K562 (cell line): ENCODE data around the gene TREH. TPM values are rescaled to one million over a fixed set of nuclear protein-coding genes. Genes with fewer than 3 reads are reported as not detected.

Experiments used
- ADNP ChIP-seq: fragments of 200-800 bp; sonication (Bioruptor generic); IDR thresholded peaks from 2 replicates; pipeline ENCODE4 v1.6.1; 2016; ENCODE audit warnings: missing genetic modification characterization, missing compliant biosample characterization
- CAMTA2 ChIP-seq: fragments of 250-450 bp; sonication (Bioruptor Pico); conservative IDR thresholded peaks from 2 replicates; pipeline ENCODE4 v1.5.1; 2022
- COPS2 ChIP-seq: fragments of 450-650 bp; conservative IDR thresholded peaks from 2 replicates; pipeline ENCODE4 v1.6.1; 2016; ENCODE audit warnings: mild to moderate bottlenecking, moderate library complexity
- CSDE1 ChIP-seq, 2 experiments: fragments of 450-650 bp; IDR thresholded peaks; 2 replicates each; pipeline ENCODE4 v1.6.1; 2016; ENCODE audit warnings: mild to moderate bottlenecking in 1 of 2
- ETV5 ChIP-seq: sonication (generic); formaldehyde crosslinking; IDR thresholded peaks from 2 replicates; pipeline ENCODE4 v1.4.0; 2020; ENCODE audit warnings: low read depth, mild to moderate bottlenecking, missing genetic modification reagents
- GABPB2 ChIP-seq: fragments of 250-450 bp; sonication (Bioruptor Pico); conservative IDR thresholded peaks from 2 replicates; pipeline ENCODE4 v1.5.1; 2021; ENCODE audit warnings: mild to moderate bottlenecking
- IRF2 ChIP-seq: sonication (generic); formaldehyde crosslinking; IDR thresholded peaks from 2 replicates; pipeline ENCODE4 v1.8.1; 2022; ENCODE audit warnings: mild to moderate bottlenecking, missing genetic modification reagents
- KDM5B ChIP-seq: fragments of 200-600 bp; sonication (generic); IDR thresholded peaks from 2 replicates; pipeline ENCODE4 v1.6.1; 2012; ENCODE audit warnings: low read depth, mild to moderate bottlenecking, moderate library complexity, low read length, control low read depth, inconsistent platforms; ENCODE audit not compliant: insufficient replicate concordance
- MCM5 ChIP-seq: fragments of 450-650 bp; IDR thresholded peaks from 2 replicates; pipeline ENCODE4 v1.6.1; 2016; ENCODE audit warnings: low read depth
- MTF1 ChIP-seq: fragments of 250-450 bp; sonication (Bioruptor Pico); IDR thresholded peaks from 2 replicates; pipeline ENCODE4 v1.9.0; 2021; ENCODE audit warnings: moderate library complexity, mild to moderate bottlenecking, inconsistent platforms, borderline replicate concordance
- PHTF2 ChIP-seq: fragments of 250-450 bp; sonication (Bioruptor Pico); IDR thresholded peaks from 2 replicates; pipeline ENCODE4 v1.5.0; 2021; ENCODE audit warnings: mild to moderate bottlenecking
- POLR2AphosphoS5 ChIP-seq: IDR thresholded peaks from 2 replicates; pipeline ENCODE4 v1.6.1; 2011; ENCODE audit warnings: mild to moderate bottlenecking, low read depth, low read length, moderate library complexity; ENCODE audit not compliant: control insufficient read depth, insufficient read depth
- POU5F1 ChIP-seq: fragments of 150-350 bp; IDR thresholded peaks from 2 replicates; pipeline ENCODE4 v1.6.1; 2014; ENCODE audit warnings: borderline replicate concordance, low read length, low read depth, mild to moderate bottlenecking; ENCODE audit not compliant: partially characterized antibody
- SAFB2 ChIP-seq: fragments of 200-400 bp; formaldehyde crosslinking; IDR thresholded peaks from 2 replicates; pipeline ENCODE4 v1.6.1; 2018; ENCODE audit warnings: borderline replicate concordance, low read length, low read depth, moderate library complexity; ENCODE audit not compliant: severe bottlenecking
- STAG1 ChIP-seq: sonication (generic); formaldehyde crosslinking; IDR thresholded peaks from 2 replicates; pipeline ENCODE4 v1.5.0; 2020; ENCODE audit warnings: missing genetic modification reagents, borderline replicate concordance
- TAL1 ChIP-seq: fragments of 450-650 bp; IDR thresholded peaks from 2 replicates; pipeline ENCODE4 v1.6.1; 2016; ENCODE audit warnings: mild to moderate bottlenecking
- XRCC4 ChIP-seq: IDR thresholded peaks from one replicate; pipeline ENCODE4 v1.6.1; 2011; ENCODE audit not compliant: insufficient read depth, insufficient read length; ENCODE audit errors: extremely low read depth
- ZBTB7A ChIP-seq: IDR thresholded peaks from 2 replicates; pipeline ENCODE4 v1.6.1; 2011; ENCODE audit warnings: low read depth, mild to moderate bottlenecking, low read length, moderate library complexity, borderline replicate concordance; ENCODE audit not compliant: control insufficient read depth
- ZC3H8 ChIP-seq: fragments of 450-650 bp; IDR thresholded peaks from 2 replicates; pipeline ENCODE4 v1.6.1; 2017
- ZKSCAN3 ChIP-seq: fragments of 250-450 bp; sonication (Bioruptor Pico); IDR thresholded peaks from 2 replicates; pipeline ENCODE4 v1.4.0; 2020
- ZNF224 ChIP-seq: sonication (generic); formaldehyde crosslinking; IDR thresholded peaks from 2 replicates; pipeline ENCODE4 v1.8.0; 2022; ENCODE audit warnings: mild to moderate bottlenecking, missing genetic modification reagents
- ZNF24 ChIP-seq: fragments of 450-650 bp; IDR thresholded peaks from 2 replicates; pipeline ENCODE4 v1.6.1; 2016
- ZNF253 ChIP-seq: fragments of 250-450 bp; sonication (Bioruptor Pico); conservative IDR thresholded peaks from 2 replicates; pipeline ENCODE4 v1.6.1; 2021; ENCODE audit warnings: mild to moderate bottlenecking
- ZNF316 ChIP-seq: fragments of 450-650 bp; IDR thresholded peaks from 2 replicates; pipeline ENCODE4 v1.6.1; 2016
- ZNF77 ChIP-seq: fragments of 250-450 bp; sonication (Bioruptor Pico); IDR thresholded peaks from 2 replicates; pipeline ENCODE4 v1.5.0; 2020
- polyA plus RNA-seq, 8 experiments: library from polyadenylated mRNA; depleted of rRNA in 4 of 8; stranded (reverse) in 5 of 8; unstranded in 3 of 8; fragments of >200 nt; fragmentation: Nextera tagmentation in 2 of 8; fragmentation: Illumina TruSeq in 1 of 8; extraction: Ambion mirVana in 2 of 8; extraction: Trizol in 1 of 8; gene quantifications; 2 replicates each; pipeline versions ENCODE4 v1.2.1 to v1.2.3, GENCODE V29; 2011 to 2014; ENCODE audit warnings: inconsistent platforms in 1 of 8, missing spikeins in 1 of 8
- total RNA-seq, 7 experiments: library from RNA; depleted of rRNA in 6 of 7; stranded (reverse); fragments of >200 nt in 6 of 7; fragmentation: Illumina TruSeq in 2 of 7; extraction: Trizol in 2 of 7; gene quantifications; 2 replicates each; pipeline versions ENCODE4 v1.2.1 to v1.2.3, GENCODE V29; 2011 to 2021; ENCODE audit warnings: low replicate concordance in 1 of 7
- TF ChIP-seq, protein P1 (sequence below): sonication (generic); formaldehyde crosslinking; IDR thresholded peaks from 2 replicates; pipeline ENCODE4 v1.8.0; 2022; ENCODE audit warnings: missing genetic modification reagents, mild to moderate bottlenecking, borderline replicate concordance
- TF ChIP-seq, protein P2 (sequence below): fragments of 450-650 bp; formaldehyde crosslinking; conservative IDR thresholded peaks from 2 replicates; pipeline ENCODE4 v1.4.0; 2022; ENCODE audit warnings: mild to moderate bottlenecking, missing genetic modification characterization

Gene TREH
- total and polyA plus RNA-seq, 9 of the 15 experiments (the other 6 are each of a cell fraction or from before 2014, with no cell fraction given) = 0.09 to 0.20 (median 0.11) TPM; not detected in 6

DNA sequence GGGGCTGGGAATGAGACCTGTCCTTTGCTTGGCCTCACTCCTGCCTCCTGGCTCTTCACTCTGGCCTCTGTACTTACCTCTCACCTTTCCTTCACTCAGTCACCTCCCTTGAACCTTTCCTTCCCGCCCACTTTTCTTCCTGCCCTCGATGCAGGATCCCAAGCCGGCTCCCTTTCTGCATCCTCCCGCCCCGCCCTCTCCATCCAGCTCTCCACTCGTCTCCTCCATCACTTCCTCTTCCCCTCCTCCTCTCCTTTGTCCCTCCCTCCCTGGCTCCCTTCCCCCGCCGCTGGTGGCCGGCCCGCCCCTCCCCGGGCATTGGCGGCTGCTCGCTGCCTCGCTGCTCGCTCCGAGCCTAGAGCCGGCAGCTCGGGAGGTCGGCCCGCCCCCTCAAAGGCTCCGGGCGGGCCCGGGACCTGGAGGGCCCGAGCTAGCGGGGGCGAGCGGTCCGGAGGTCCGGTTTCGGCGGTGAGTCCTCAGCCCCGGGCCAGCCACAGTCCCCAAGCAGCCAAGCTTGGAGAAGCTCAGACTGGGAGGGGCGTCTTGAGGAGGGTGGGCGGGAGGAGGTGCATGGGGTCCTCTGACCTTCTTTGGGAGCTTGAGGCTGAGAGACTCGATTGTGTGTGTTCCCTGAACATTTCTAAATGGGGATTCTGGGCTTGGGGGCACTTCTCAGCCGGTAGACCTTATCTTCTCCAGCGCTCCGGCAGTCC is 58.2 kb downstream of the TREH start (continued):
- TF ChIP-seq COPS2 = no peak
- TF ChIP-seq, protein P1, sequence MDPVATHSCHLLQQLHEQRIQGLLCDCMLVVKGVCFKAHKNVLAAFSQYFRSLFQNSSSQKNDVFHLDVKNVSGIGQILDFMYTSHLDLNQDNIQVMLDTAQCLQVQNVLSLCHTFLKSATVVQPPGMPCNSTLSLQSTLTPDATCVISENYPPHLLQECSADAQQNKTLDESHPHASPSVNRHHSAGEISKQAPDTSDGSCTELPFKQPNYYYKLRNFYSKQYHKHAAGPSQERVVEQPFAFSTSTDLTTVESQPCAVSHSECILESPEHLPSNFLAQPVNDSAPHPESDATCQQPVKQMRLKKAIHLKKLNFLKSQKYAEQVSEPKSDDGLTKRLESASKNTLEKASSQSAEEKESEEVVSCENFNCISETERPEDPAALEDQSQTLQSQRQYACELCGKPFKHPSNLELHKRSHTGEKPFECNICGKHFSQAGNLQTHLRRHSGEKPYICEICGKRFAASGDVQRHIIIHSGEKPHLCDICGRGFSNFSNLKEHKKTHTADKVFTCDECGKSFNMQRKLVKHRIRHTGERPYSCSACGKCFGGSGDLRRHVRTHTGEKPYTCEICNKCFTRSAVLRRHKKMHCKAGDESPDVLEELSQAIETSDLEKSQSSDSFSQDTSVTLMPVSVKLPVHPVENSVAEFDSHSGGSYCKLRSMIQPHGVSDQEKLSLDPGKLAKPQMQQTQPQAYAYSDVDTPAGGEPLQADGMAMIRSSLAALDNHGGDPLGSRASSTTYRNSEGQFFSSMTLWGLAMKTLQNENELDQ (CRISPR knock-in tag) = no peak
- no peak for TF ChIP-seq ZNF316
- no peak for TF ChIP-seq IRF2 (CRISPR knock-in tag)
- no peak for TF ChIP-seq SAFB2
- no peak; the same call in 1 of the 2 replicates for TF ChIP-seq POLR2AphosphoS5
- TF ChIP-seq CSDE1 (IDR thresholded peaks at IDR 0.05) = no peak
- no peak for TF ChIP-seq ZNF77 (CRISPR knock-in tag)
- no peak for TF ChIP-seq ZC3H8
- no peak for TF ChIP-seq ZNF253 (CRISPR knock-in tag)
- no peak for TF ChIP-seq ZKSCAN3 (CRISPR knock-in tag)
- TF ChIP-seq, protein P2, sequence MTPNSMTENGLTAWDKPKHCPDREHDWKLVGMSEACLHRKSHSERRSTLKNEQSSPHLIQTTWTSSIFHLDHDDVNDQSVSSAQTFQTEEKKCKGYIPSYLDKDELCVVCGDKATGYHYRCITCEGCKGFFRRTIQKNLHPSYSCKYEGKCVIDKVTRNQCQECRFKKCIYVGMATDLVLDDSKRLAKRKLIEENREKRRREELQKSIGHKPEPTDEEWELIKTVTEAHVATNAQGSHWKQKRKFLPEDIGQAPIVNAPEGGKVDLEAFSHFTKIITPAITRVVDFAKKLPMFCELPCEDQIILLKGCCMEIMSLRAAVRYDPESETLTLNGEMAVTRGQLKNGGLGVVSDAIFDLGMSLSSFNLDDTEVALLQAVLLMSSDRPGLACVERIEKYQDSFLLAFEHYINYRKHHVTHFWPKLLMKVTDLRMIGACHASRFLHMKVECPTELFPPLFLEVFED (CRISPR knock-in tag) = peak; percentile 81; the same call in 1 of the 2 replicates
- no peak for TF ChIP-seq ADNP
- TF ChIP-seq ZNF224 (CRISPR knock-in tag) = no peak
- no peak for TF ChIP-seq POU5F1
- TF ChIP-seq CAMTA2 = no peak
- TF ChIP-seq XRCC4 = no peak
- TF ChIP-seq KDM5B = peak; percentile 27
- no peak for TF ChIP-seq PHTF2 (CRISPR knock-in tag)
- TF ChIP-seq TAL1 = no peak; the same call in 1 of the 2 replicates
- no peak for TF ChIP-seq GABPB2 (CRISPR knock-in tag)
- TF ChIP-seq ETV5 (CRISPR knock-in tag) = no peak
- TF ChIP-seq MCM5 = no peak
- TF ChIP-seq ZBTB7A = peak; percentile 68
- TF ChIP-seq STAG1 (CRISPR knock-in tag) = no peak
- TF ChIP-seq ZNF24 = no peak
- no peak for TF ChIP-seq MTF1 (CRISPR knock-in tag)
